ENCODE measurements around the gene NDUFAF2. TPM values are rescaled to one million over a fixed set of nuclear protein-coding genes. Genes with fewer than 3 reads are reported as not detected.

NDUFAF2 gene
- total and polyA plus RNA-seq, 10 of the 15 experiments (the other 5 are each of a cell fraction or from before 2014, with no cell fraction given): 22.4 to 121 (median 65.3) TPM

DNA sequence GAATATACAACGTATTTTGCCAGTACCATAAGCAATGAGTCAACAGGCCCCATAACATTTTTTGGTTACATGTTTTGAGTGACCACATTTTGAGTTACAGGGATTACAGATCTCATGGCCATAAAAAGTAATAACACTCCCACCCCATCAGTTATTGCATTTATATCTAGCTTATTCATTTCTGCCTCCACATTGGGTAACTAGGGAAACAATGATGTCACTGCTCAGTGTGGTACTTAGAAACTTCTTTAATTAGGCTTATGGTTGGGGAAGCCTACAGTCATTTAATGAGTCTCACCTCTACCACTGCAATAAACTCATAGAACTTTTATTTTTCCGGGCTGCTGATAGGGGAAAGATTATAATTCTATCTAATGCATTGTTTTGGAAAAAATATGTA lies 257.2 kb downstream of the NDUFAF2 start (continued):
- no peak for TF ChIP-seq E4F1 (IDR thresholded peaks at IDR 0.05; ENCODE audit: borderline replicate concordance, partially characterized antibody)
- TF ChIP-seq SKIL (IDR thresholded peaks at IDR 0.05; ENCODE audit: low read depth, poor library complexity, severe bottlenecking): peak; percentile 64
- TF ChIP-seq JUND (IDR thresholded peaks at IDR 0.05; ENCODE audit: low read depth, low read length): peak; percentile 62; the same call in 1 of the 2 replicates
- no peak for TF ChIP-seq HCFC1 (IDR thresholded peaks at IDR 0.05; ENCODE audit: low read length)
- no peak for TF ChIP-seq PML (IDR thresholded peaks at IDR 0.05; ENCODE audit: low read length)
- peak in 1 of 2 experiments; percentile 37; a peak in 1 of 4 replicates for TF ChIP-seq BHLHE40 (IDR thresholded peaks at IDR 0.05; ENCODE audit: borderline replicate concordance in 1 of 2, low read depth in 2 of 2, low read length in 1 of 2)
- peak; percentile 42; the same call in 1 of the 2 replicates for TF ChIP-seq EED (IDR thresholded peaks at IDR 0.05; ENCODE audit: low read depth)
- TF ChIP-seq MEF2A (IDR thresholded peaks at IDR 0.05; ENCODE audit: insufficient read depth, low read depth, low read length): peak; percentile 83
- TF ChIP-seq PRDM15 (CRISPR knock-in tag; IDR thresholded peaks at IDR 0.05): no peak
- no peak for TF ChIP-seq PAX5 (IDR thresholded peaks at IDR 0.05; ENCODE audit: borderline replicate concordance, low read depth, low read length)
- peak; percentile 83 for TF ChIP-seq BMI1 (IDR thresholded peaks at IDR 0.05; ENCODE audit: borderline replicate concordance)
- TF ChIP-seq TBL1XR1 (IDR thresholded peaks at IDR 0.05; ENCODE audit: low read depth, low read length): no peak
- TF ChIP-seq ETV6 (conservative IDR thresholded peaks at IDR 0.05 in 1 of 2, IDR thresholded peaks at IDR 0.05 in 1 of 2; ENCODE audit: borderline replicate concordance in 1 of 2, low read depth in 1 of 2): peak in 1 of 2 experiments; percentile 40; a peak in 1 of 4 replicates
- TF ChIP-seq IKZF2 (IDR thresholded peaks at IDR 0.05): peak; percentile 76 to 78; a peak in 3 of 4 replicates
- TF ChIP-seq FOXM1 (IDR thresholded peaks at IDR 0.05; ENCODE audit: low read depth, low read length): peak; percentile 84; the same call in 1 of the 2 replicates
- TF ChIP-seq SP1 (IDR thresholded peaks at IDR 0.05; ENCODE audit: low read depth, low read length): no peak
- peak; percentile 42; the same call in 1 of the 2 replicates for TF ChIP-seq TCF12 (IDR thresholded peaks at IDR 0.05; ENCODE audit: low read depth, low read length)
- TF ChIP-seq, protein P1, sequence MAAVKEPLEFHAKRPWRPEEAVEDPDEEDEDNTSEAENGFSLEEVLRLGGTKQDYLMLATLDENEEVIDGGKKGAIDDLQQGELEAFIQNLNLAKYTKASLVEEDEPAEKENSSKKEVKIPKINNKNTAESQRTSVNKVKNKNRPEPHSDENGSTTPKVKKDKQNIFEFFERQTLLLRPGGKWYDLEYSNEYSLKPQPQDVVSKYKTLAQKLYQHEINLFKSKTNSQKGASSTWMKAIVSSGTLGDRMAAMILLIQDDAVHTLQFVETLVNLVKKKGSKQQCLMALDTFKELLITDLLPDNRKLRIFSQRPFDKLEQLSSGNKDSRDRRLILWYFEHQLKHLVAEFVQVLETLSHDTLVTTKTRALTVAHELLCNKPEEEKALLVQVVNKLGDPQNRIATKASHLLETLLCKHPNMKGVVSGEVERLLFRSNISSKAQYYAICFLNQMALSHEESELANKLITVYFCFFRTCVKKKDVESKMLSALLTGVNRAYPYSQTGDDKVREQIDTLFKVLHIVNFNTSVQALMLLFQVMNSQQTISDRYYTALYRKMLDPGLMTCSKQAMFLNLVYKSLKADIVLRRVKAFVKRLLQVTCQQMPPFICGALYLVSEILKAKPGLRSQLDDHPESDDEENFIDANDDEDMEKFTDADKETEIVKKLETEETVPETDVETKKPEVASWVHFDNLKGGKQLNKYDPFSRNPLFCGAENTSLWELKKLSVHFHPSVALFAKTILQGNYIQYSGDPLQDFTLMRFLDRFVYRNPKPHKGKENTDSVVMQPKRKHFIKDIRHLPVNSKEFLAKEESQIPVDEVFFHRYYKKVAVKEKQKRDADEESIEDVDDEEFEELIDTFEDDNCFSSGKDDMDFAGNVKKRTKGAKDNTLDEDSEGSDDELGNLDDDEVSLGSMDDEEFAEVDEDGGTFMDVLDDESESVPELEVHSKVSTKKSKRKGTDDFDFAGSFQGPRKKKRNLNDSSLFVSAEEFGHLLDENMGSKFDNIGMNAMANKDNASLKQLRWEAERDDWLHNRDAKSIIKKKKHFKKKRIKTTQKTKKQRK (IDR thresholded peaks at IDR 0.05; ENCODE audit: low read depth, low read length): no peak
- TF ChIP-seq CHD1 (IDR thresholded peaks at IDR 0.05; ENCODE audit: low read depth, low read length): no peak
